GM19023 (cell line): ENCODE measurements around the gene RTTN.
A peak's percentile ranks its signal among the peaks of the same experiment; 100 is the strongest.

Source experiments
- ATAC-seq: cut with Tn5 transposase; IDR thresholded peaks from one replicate; pipeline ENCODE4 v1.9.1; 2021; ENCODE audit warnings: mild to moderate bottlenecking, moderate library complexity; ENCODE audit not compliant: unreplicated experiment

RTTN gene

GRCh38 chr18:70031221-70031620, 174.3 kb downstream of the RTTN start:
- ATAC-seq, result no peak

GRCh38 chr18:70030728-70031127, 174.8 kb downstream of the RTTN start:
- ATAC-seq, result no peak

DNA sequence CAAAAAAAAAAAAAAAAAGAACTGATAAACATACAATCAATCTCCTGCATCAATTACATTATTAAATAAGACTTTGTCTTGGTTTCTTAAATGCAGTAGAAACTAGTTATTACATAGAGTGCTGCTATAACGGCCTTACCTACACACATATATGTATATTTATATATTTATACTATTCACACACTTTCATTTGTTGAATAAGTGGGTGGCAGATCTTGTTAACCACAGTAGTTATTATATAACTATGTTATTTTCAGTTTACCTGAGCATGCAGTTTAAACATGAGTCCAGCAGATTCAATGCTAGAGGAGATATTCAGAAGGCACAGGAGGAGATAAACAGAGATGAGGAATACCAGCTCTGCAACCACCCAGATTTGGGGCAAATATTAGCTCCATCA, 176.3 kb downstream of the RTTN start:
- peak; percentile 19 for ATAC-seq

DNA sequence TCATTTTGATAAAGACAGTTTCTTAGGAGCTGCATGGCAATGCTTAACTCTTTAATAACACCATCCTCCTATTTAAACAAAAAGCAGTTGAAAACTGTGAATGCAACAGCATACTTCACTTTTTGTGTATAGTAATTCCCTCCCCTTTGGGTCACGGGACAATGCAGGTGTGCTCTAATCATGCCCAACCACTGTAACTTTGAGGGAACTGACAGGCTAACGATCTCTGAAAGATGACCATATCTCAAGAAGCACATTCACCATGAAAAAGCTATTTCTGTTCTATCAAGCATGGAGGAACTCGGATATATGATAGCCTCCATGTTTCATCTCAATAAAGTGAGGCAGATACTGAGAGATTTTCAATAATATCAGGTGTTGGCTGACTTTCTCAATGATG, 176.8 kb downstream of the RTTN start:
- peak; percentile 87 for ATAC-seq

DNA sequence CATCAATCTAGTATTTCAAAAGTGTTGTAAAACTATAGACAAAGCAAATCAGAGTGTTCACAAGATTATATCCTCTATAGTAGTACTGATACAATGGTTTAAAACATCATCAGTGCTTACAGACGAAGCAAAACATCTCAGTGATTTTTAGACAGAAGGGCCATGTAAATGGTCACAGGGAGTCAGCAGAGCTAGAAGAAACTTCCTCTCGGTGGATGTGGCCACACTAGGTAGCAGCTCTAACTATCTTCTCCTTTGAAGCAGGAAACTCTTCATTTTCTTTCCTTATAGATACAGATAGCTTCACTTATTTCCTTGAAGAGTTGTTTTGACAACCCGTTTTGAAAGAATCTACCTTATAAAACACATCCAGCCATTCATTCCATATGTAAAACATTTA, 177.4 kb downstream of the RTTN start:
- no peak for ATAC-seq

DNA sequence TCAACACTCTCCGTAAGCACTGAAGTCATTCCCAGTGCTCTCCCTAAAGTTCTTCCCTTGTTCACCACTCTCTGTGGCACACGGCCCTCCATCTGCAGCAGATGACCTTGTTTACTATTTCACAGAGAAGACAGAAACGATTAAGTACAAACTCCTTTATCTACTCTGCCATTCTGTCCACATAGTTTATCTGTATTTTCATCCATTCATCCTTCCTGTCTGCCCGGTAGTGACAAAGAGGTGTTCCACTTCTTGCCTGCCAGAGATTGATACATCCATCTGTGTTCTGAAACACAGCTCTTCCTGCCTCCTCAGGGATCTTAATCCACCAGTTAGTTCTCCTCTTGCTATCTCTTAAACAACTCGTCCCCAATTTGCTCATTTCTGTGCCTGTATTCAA, 179.9 kb downstream of the RTTN start:
- ATAC-seq, result no peak

DNA sequence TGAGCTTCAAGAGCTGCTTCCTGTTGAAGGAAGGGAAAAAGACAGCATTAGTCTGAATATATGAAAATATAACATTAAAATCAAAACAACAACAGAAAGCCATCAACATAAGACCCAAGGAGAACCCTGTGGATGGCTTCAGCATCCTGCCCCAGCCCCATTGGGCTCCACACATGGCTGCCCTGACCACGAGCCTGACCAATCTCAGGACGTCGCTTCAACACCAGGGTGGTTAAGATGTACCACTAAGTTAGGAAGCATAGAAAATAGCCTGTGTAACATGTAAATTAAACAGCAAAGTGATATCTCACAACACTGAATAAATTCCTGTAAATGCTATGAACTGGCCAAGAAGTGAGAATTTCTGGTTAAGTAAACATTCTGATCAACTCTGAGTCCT, 180.7 kb downstream of the RTTN start:
- no peak for ATAC-seq

DNA sequence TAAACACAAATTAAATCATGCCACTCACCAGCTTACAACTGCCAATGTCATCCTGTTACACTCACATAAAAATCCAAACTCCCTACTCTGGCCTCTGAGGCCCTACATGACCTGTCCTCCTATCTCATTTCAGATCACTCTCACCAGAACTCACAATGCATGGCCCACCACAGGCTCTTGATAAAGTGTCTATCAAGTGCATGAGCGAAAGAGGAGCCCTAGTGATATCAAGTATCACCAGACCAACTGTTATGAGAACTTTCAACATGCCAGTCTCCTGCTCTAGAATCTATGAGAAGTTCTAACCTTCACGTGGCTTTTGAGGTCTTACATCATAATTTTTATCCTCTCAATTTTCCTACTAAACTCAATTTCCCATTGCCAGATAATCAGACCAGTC, 181.4 kb downstream of the RTTN start:
- ATAC-seq, result no peak

DNA sequence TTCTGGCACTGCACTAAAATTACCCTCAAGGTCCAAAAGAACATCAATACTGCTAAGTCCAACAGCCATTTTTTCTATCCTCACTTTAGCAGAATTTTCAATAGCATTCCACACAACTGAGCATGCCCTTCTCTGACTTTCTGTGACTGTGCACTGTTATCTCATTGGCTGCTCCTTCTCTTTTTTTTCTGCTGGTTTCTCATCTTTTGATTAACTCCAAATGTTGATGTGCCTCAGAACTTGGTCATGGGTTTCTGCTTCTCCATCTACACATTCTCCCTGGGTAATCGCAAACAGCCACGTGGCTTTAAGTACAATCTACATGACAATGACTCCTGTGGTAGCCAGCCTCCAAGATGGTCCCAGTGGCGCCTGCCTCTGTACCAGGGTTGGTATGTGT, 182.9 kb downstream of the RTTN start:
- ATAC-seq, result no peak

- ATAC-seq, result no peak
Observed at GRCh38 chr18:70021498-70021897, 184.0 kb downstream of the RTTN start.

DNA sequence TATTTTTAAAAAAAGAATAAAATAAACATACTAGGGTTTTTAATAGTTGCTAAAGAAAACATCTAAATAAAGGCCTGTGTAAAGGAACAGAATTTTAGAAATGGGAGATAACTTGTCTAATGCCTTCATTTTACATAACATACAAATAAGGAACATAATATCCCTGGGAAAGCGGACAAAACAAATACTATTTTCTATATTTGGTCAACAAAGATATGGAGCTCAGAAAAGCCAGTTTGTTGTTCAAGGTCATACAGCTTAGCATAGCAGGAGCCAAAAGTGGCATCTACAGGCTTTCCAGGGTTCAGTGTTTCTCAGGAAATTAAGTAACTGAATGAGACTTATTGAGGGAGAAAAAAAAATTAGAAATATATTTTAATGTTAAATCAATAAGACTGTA, 184.4 kb downstream of the RTTN start:
- ATAC-seq, result no peak

DNA sequence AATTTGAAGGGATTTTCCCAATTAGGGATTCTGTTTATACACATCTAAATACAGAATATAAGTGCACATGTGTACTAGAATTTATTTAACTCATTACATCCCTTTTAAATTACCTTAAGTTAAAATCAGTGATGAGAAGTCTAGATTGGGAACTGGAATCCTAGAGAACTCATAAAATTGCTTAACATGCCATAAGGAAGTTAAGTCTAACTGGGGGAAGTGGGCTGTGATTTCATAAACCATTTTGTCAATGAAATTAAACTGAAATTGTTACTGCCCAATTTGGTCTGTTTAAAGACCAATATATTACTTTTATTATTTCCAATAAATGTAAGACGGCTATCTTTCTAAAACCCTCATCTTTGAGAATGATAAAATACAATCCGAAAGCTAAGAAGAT, 185.5 kb downstream of the RTTN start:
- ATAC-seq, result no peak

DNA sequence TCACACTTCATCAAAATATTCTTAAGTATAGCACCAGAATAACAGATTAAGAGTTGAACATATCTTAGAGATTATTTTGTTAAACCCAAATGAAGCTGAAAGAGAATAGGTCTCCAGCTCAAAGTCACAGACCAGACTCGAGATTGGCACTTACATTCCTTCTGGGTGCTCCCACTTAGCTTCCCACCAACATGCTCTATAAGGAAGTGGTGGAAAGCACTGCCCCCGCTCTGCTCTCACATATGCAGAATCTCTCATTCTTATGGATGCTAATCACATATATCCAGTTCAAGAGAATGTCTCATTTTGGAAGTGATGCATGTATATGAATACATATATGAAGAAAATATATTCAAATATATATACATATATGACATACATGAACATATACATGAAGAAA, 186.4 kb downstream of the RTTN start:
- no peak for ATAC-seq

DNA sequence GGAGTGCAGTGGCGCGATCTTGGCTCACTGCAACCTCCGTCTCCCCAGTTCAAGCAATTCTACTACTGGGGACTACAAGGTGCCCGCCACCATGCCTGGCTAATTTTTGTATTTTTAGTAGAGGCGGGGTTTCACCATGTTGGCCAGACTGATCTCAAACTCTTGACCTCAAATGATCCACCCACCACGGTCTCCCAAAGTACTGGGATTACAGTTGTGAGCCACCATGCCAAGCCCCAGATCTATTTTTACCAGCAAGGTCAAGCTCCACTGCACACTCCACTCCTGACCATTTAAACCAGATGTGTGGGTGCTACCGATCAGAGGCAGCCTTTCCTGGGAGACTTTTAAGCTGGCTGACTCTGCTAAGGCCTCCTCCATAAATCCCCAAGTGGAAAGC, 190.4 kb downstream of the RTTN start:
- ATAC-seq, result no peak

DNA sequence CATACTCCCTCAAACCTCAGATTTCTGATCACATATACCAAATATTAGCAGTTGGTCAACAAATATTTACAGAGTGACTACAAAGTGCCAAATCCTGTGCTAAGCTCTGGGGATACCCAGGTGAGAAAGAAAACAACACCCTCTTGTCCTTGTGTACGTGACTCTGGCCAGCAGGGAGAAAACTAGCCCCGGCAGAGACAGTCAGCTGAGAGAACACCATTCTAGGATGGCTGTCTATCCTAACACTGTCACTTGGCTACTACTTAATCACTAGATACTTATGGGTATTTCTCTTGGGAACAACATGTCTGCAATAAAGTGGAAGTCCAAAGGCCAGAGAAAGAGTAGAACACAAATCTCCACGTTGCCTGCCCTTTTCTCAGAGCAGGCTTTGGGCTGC, 199.9 kb downstream of the RTTN start:
- ATAC-seq, result no peak

DNA sequence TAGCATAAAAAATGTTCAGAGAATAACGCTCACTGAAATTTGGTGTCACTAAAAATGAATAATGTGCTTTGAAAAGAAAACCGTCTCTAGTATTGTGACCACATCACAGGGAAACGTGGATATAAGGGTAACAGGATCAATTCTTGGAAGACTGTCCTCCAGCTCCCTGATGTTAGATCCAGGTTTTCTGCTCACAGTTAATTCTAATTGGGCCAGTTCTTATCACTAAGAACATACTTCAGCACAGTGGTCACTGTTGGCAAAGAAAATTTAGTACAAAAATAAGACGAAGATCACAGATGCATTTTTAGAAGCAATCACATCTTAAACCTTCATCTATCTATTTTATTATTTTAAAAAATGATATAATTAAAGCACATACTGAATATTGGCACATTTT, 200.8 kb downstream of the RTTN start:
- no peak for ATAC-seq

DNA sequence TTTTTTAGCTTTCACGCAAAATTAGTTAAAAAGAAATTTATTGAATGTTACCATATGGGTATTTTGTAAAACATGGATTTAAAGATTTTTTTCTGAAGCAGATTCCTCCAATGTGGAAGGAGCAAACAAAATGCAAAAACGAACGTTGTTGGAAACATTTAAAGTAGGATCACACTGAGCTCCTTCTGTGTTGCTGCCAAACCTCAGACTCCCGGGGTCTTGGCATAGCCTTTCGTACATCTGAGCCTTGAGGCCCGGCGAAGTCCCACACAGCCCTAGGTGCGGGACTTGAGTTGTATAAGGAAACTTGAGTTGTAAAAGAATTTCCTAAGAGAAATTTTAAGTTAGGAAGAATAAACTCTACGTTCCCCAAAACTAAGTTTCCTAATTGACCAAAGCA, 205.8 kb downstream of the RTTN start:
- no peak for ATAC-seq

- no peak for ATAC-seq
Observed at GRCh38 chr18:69998523-69998987, 206.9 kb downstream of the RTTN start.

DNA sequence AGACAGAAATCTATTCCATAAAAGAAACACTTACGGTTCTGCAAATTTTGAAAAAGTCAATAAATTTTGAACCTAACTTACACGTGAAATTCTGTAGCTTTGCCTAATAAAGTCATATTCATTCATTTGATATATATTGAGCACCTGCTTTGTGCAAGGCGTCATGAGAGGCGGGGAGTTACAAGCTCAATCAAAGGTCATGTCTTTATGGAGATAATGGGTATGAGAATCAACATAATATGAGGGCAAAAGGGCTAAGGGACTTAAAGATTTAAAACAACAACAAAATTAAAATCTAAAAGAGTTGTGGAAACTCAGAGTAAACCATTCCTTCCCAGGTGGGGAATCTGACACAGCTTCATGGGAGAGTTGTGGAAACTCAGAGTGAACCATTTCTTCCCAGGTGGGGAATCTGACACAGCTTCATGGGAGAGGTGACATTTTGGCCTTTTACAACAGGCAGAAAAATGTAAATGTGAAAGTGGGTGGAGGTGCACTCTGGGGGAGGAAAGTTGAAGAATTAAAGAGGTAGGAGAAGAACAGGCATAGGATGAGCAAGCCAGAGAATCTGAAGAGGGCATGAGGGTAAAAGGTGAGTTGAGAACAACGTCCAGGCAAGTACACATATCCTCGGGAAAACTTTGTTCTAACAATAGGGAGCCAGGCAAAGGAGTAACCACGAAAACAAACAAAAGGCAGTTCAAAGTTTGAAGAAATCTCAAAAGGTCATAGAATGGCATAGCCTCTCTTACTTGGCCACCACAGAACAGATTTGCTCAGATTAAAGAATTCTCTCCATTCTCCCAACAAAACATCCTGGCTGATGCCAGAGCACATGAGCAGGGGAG, 208.3 kb downstream of the RTTN start:
- no peak for ATAC-seq

DNA sequence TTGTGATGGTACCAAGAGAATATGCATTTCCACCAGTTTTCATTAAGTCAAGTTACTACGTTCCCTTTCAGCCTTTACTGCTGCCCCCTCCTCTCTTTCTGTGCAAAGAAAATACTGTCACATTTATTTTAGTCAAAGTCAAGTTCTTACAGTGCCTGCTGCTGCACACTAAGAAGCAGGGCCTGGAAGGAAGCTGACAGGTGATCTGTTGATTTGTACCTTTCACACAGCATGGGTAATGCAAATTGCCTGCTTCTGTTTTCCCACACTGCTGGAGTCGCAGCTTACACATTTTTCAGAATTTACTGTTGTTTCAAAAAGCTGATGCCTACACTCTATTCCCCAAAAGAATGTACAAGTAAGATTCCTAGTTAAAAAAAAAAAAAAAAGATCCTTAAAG, 209.1 kb downstream of the RTTN start:
- no peak for ATAC-seq

DNA sequence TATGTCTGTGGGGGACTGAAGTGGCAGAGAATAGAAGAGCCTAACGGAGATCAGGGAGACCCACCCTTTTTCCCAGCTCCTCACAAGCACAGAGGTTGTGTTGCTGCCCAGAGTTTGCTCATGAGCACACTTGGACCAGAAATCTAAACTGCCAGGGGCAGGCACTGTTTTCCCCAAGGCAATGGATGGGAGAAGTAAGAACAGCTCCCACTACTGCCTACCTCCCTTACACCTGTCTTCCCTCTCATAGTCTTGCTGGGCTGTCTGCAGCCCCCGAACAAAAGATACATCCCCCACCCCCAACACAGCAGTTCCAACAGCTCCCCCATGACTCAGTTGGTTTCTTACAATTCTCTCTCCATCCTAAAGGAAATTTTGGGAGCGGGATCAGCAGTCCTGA, 209.7 kb downstream of the RTTN start:
- no peak for ATAC-seq

- no peak for ATAC-seq
Observed at GRCh38 chr18:69992776-69993175, 212.7 kb downstream of the RTTN start.

DNA sequence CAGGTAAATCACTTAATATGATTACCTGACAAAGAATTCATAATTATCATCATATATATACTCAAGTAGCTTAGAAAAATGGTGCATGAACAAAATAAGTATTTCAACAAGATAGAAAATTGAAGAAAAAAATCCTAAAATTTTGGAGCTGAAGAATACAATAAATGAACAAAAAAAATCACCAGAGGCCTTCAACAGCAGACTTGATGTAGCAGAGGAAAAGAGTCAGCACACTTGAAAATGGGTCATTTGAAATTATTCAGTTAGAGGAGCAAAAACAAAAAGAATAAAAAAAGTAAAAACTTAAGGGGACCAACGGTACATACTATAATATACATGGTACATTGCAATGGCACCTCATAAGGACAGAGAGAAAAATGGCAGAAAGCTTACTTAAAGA, 217.6 kb downstream of the RTTN start:
- ATAC-seq, result no peak
